IPS-NIHi11 (cell line): Measurements from ENCODE around the gene RAB30.
A peak's percentile ranks its signal among the peaks of the same experiment; 100 is the strongest.

Experiments
- DNase-seq: peaks from one replicate; pipeline ENCODE4 v3.0.0; 2012; ENCODE audit warnings: mixed read lengths, low spot score

The RAB30 gene

GRCh38 chr11:83071567-83072349, at the start of gene RAB30:
TSS of gene RAB30 (minus strand) at chr11:83071897. CDS start at chr11:82997316, 74,581 bp downstream.
- peak; percentile 99 for DNase-seq

- no peak for DNase-seq
Observed at GRCh38 chr11:83120327-83120726, 48.6 kb upstream of the RAB30 start.

DNA sequence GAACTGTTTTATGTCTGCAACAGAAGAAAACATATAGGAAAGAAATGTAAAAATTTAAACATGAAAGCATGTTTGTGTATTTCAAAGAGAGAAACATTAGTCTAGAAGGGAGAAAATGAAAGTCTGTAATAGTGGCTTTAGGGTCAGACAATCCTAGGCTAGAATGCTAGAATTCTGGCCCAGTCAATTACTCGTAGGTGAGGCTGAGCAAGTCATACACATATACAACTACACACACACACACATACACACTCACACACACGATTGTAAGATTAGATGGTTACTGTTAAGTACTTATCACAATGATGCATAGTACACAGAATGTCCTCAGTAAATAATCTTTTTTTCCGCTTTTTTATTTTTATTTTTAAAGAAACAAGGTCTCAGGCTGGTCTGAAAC, 47.5 kb upstream of the RAB30 start:
- no peak for DNase-seq

GRCh38 chr11:83118814-83119213, 47.1 kb upstream of the RAB30 start:
- no peak for DNase-seq

- DNase-seq, result no peak
Observed at GRCh38 chr11:83116015-83116641, 44.4 kb upstream of the RAB30 start.

GRCh38 chr11:83115551-83115950, 43.9 kb upstream of the RAB30 start:
- DNase-seq, result no peak

GRCh38 chr11:83115026-83115425, 43.3 kb upstream of the RAB30 start:
- no peak for DNase-seq

- no peak for DNase-seq
Observed at GRCh38 chr11:83112886-83113285, 41.2 kb upstream of the RAB30 start.

- DNase-seq, result no peak
Observed at GRCh38 chr11:83105168-83105567, 33.5 kb upstream of the RAB30 start.

- DNase-seq, result no peak
Observed at GRCh38 chr11:83102834-83103233, 31.1 kb upstream of the RAB30 start.

GRCh38 chr11:83097429-83098075, 25.9 kb upstream of the RAB30 start:
- no peak for DNase-seq

DNA sequence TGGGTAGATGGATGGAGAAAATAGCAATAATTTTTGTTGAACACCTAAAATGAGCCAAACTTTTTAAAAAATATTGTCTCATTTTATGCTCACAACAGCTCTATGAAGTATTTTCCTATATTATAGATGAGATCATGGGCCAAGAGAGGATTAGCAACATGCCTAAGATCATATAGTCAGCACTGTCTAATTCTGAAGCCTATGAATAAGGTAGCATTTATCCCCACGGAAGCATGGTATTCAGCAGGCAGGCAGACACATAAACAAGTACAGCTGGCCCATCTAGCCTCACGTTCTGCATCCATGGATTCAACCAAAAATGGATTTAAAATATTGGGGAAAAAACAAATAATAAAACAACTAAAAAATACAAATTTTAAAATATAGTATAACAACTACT, 21.9 kb upstream of the RAB30 start:
- DNase-seq, result no peak

- no peak for DNase-seq
Observed at GRCh38 chr11:83092488-83093384, 21.0 kb upstream of the RAB30 start.

DNA sequence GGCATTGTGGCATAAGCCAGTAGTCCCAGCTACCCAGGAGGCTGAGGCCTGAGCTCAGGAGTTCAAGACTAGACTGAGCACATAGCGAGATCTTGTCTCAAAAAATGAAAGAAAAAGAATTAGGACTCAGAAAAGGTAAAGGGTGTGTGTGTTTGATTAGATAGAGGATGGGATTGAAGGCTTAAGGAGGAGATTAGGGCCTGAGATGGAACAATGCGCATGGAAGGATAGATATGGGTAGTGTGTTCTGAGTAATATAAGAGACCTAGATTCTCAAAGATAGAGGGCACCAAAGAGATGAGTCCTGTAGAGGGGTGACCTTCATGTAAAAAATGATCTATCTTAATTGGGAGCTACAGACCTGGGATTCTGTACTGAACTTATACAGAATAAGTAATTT, 17.3 kb upstream of the RAB30 start:
- no peak for DNase-seq

DNA sequence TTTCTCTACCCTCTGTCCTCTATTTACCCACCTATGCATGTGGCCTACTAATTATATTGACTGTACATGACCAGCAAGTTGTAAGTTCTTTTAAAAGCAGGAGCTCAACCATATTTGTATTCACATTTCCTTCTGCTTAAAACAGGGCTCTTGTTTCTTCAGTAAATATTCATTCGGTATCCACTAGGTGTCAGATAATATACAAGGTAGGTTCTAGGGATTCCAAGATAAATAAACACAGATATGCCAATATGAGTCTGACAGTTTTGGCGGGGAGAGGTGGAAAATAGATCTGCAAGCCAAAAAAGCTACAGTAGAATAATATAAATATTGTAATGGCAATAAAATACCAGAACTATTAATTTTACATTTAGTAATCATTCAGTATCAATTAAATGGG, 15.3 kb upstream of the RAB30 start:
- DNase-seq, result no peak

GRCh38 chr11:83079820-83080219, 8.1 kb upstream of the RAB30 start:
- DNase-seq, result no peak

DNA sequence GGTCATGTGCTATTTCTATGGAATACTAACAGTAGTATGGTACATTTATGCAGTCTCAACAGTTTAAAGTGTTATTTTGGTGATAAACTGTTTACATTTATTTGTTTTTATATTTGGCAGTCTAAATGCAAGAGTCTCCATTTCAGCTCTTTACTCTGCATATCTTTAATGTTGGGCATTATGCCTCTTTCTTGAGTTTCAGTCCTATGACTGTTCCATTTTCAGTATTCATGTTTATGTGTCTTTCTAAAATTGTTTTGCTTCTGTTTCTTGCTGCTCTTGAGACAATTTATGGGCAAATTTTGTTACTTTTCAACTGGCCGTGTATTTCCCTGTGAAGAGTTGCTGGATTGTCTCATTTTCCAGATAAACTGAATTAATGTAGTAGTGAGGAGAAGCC, 6.6 kb upstream of the RAB30 start:
- no peak for DNase-seq

GRCh38 chr11:83073884-83074283, 2.2 kb upstream of the RAB30 start:
- DNase-seq, result no peak

DNA sequence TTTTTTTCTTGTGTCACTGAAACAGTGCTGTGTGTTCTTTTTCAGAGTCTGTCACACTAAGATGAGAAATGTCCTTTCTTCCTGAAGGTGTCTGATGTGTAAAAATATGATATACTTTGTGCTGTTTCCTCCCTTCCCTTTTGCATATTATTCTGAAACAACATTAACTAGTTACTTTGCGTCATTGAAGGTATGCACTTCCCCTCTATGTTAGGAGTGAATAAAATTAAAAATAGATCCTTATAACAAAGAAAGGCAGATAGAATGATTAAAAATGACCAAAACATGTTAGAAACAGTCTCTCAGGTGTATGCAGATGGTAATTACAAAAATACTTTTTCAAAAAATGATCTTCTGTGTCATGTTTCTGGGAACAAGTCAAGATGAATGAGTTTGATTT, 1.6 kb upstream of the RAB30 start:
- DNase-seq, result no peak

- no peak for DNase-seq
Observed at GRCh38 chr11:83072350-83073242, 899 bp upstream of the RAB30 start.
